Measurements from ENCODE around the gene TBX15. TPM values are rescaled to one million over a fixed set of nuclear protein-coding genes. Genes with fewer than 3 reads are reported as not detected.

The TBX15 gene
- polyA plus RNA-seq, 1 donor (not counting 4 experiments of a cell fraction or from before 2014, with no cell fraction given) = not detected

DNA sequence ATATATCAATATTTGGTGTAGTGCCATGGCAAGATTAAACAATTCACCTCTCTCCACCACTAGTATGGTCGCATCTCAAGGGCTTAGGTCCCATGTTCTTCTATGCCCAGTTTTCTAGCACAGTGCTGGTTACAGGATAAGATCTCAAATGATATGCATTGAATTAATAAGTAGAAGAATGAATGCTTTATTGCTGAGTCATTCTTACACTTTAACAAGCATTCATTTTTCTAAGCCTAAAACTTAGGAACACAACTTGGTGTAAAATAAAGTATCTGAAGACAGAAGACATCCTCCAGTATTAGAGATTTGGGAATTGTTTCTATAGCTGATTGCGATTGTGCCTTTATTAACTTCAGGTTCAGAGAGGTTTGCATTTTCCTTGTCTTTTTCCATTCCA lies 85.8 kb downstream of the TBX15 start:
- TF ChIP-seq, protein P1, sequence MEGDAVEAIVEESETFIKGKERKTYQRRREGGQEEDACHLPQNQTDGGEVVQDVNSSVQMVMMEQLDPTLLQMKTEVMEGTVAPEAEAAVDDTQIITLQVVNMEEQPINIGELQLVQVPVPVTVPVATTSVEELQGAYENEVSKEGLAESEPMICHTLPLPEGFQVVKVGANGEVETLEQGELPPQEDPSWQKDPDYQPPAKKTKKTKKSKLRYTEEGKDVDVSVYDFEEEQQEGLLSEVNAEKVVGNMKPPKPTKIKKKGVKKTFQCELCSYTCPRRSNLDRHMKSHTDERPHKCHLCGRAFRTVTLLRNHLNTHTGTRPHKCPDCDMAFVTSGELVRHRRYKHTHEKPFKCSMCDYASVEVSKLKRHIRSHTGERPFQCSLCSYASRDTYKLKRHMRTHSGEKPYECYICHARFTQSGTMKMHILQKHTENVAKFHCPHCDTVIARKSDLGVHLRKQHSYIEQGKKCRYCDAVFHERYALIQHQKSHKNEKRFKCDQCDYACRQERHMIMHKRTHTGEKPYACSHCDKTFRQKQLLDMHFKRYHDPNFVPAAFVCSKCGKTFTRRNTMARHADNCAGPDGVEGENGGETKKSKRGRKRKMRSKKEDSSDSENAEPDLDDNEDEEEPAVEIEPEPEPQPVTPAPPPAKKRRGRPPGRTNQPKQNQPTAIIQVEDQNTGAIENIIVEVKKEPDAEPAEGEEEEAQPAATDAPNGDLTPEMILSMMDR (optimal IDR thresholded peaks at IDR 0.05 in 1 of 3, IDR thresholded peaks at IDR 0.05 in 1 of 3, conservative IDR thresholded peaks at IDR 0.05 in 1 of 3; ENCODE audit: extremely low read depth in 1 of 3, insufficient read depth in 2 of 3, low read length in 3 of 3) = no peak
- TF ChIP-seq EZH2 (IDR thresholded peaks at IDR 0.05; ENCODE audit: low read length) = no peak
- H3K4me2 ChIP-seq (ENCODE audit: control insufficient read depth, extremely low read depth, insufficient read depth, low read depth, low read length) = no peak overlapping the region
- H4K20me1 ChIP-seq (ENCODE audit: control insufficient read depth, extremely low read depth, insufficient read depth, low read length) = no peaks in the 10 kb centered on the region
- H3K9me1 ChIP-seq (ENCODE audit: control insufficient read depth, extremely low read depth, insufficient read depth, low read length) = no peaks in the 10 kb centered on the region
- FAIRE-seq (no peak), DNase-seq (ENCODE audit: low read depth, low spot score) (no peak)
- no peaks in the 10 kb centered on the region for H3K79me2 ChIP-seq (ENCODE audit: control insufficient read depth, insufficient read depth, low read length)
- no peak overlapping the region for H3K4me3 ChIP-seq (ENCODE audit: control insufficient read depth in 2 of 3, extremely low read depth in 1 of 3, insufficient read depth in 2 of 3, low read depth in 1 of 3, low read length in 3 of 3)
- dilution Hi-C loops (cut with MboI; ENCODE audit: extremely low pct_ligation_motif_present, low sequenced_read_pairs) = no loop called here
- H3K9me3 ChIP-seq (ENCODE audit: control insufficient read depth, low read depth, low read length) = no peaks in the 10 kb centered on the region
- no peak overlapping the region for H2AFZ ChIP-seq (ENCODE audit: control insufficient read depth, low read length)
- H3K27ac ChIP-seq (ENCODE audit: control insufficient read depth, insufficient read depth, low read length) = no peak overlapping the region
- H3K36me3 ChIP-seq (ENCODE audit: control insufficient read depth in 2 of 2, extremely low read depth in 1 of 2, insufficient read depth in 2 of 2, low read length in 2 of 2) = no peaks in the 10 kb centered on the region
- H3K4me1 ChIP-seq (ENCODE audit: control insufficient read depth, extremely low read depth, insufficient read depth, low read length) = no peaks in the 10 kb centered on the region
- no peak overlapping the region for H3K9ac ChIP-seq (ENCODE audit: control insufficient read depth, extremely low read depth, insufficient read depth, low read length)
- H3K27me3 ChIP-seq (ENCODE audit: control insufficient read depth, extremely low read depth, insufficient read depth, low read length) = no peaks in the 10 kb centered on the region

DNA sequence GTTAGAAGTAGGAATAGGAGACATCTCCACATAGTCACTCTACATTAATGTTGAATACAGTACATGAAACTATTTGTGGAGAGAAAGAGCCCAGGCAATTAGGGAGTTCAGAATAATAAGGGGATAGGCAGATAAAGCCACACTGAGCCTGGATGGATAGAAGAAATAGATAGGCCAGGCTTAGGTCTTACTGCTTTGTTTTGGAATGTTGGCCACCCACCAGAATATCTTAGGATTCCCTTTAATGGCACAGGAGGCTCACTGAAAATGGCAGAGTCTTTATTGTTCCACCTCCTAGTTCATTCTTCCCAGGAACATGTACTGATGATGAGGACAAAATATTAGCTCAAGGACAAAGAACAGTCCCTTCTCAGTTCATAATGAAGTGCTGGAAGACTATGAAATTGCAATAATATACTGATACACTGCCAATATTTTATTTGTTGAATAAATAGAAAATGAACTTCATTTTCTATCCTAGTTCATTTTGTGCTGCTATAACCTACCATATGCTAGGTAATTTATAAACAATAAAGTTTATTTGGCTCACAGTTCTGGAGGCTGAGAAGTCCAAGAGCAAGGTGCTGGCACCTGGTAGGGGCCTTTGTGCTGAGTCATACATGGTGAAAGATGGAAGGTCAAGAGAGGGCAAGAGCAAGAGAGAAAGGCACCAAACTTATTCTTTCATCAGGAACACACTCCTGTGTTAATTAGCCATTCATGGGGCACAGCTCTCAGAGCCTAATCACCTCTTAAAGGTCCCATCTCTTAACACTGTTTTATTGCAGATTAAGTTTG lies 87.3 kb downstream of the TBX15 start:
- Histone ChIP-seq H3K9me3 (ENCODE audit: control insufficient read depth, low read depth, low read length) (no peaks in the 10 kb centered on the region), H2AFZ (ENCODE audit: control insufficient read depth, low read length) (no peak overlapping the region), H3K79me2 (ENCODE audit: control insufficient read depth, insufficient read depth, low read length) (no peaks in the 10 kb centered on the region), H3K4me1 (ENCODE audit: control insufficient read depth, extremely low read depth, insufficient read depth, low read length) (no peaks in the 10 kb centered on the region), H3K9ac (ENCODE audit: control insufficient read depth, extremely low read depth, insufficient read depth, low read length) (no peak overlapping the region), H3K27me3 (ENCODE audit: control insufficient read depth, extremely low read depth, insufficient read depth, low read length) (no peaks in the 10 kb centered on the region), H4K20me1 (ENCODE audit: control insufficient read depth, extremely low read depth, insufficient read depth, low read length) (no peaks in the 10 kb centered on the region), H3K4me3 (ENCODE audit: control insufficient read depth in 2 of 3, extremely low read depth in 1 of 3, insufficient read depth in 2 of 3, low read depth in 1 of 3, low read length in 3 of 3) (no peak overlapping the region), H3K27ac (ENCODE audit: control insufficient read depth, insufficient read depth, low read length) (no peak overlapping the region), H3K36me3 (ENCODE audit: control insufficient read depth in 2 of 2, extremely low read depth in 1 of 2, insufficient read depth in 2 of 2, low read length in 2 of 2) (no peaks in the 10 kb centered on the region), H3K9me1 (ENCODE audit: control insufficient read depth, extremely low read depth, insufficient read depth, low read length) (no peaks in the 10 kb centered on the region), H3K4me2 (ENCODE audit: control insufficient read depth, extremely low read depth, insufficient read depth, low read depth, low read length) (no peak overlapping the region)
- no peak for DNase-seq (ENCODE audit: low read depth, low spot score)
- dilution Hi-C loops (cut with MboI; ENCODE audit: extremely low pct_ligation_motif_present, low sequenced_read_pairs) = no loop called here
- no peak for TF ChIP-seq EZH2 (IDR thresholded peaks at IDR 0.05; ENCODE audit: low read length)
- TF ChIP-seq, protein P1 (optimal IDR thresholded peaks at IDR 0.05 in 1 of 3, IDR thresholded peaks at IDR 0.05 in 1 of 3, conservative IDR thresholded peaks at IDR 0.05 in 1 of 3; ENCODE audit: extremely low read depth in 1 of 3, insufficient read depth in 2 of 3, low read length in 3 of 3) = no peak
- no peak for FAIRE-seq
